B cell (primary cell): ENCODE results near the gene UBE2R2. TPM values are rescaled to one million over a fixed set of nuclear protein-coding genes. Genes with fewer than 3 reads are reported as not detected.
"Not testable (repeated sequence)": the region's sequence is repeated elsewhere in the genome, so short reads cannot be mapped to it uniquely, and the experiment has no call there.

Experiments used
- ATAC-seq: fragments of 200-7000 bp; cut with Tn5 transposase; one replicate; pipeline ENCODE4 v1.10.0; 2021; ENCODE audit warnings: low read depth, mild to moderate bottlenecking, moderate number of reproducible peaks, moderate library complexity
- CTCF ChIA-PET: fragments of 350-600 bp; sonication (Branson Sonifier 250); formaldehyde crosslinking; loops from one replicate; lab custom pipeline; 2021; ENCODE audit warnings: antibody characterized with exemption, inconsistent platforms; lab: Charles Lee
- POLR2A ChIA-PET: fragments of 350-600 bp; sonication (Branson Sonifier 250); formaldehyde crosslinking; loops from one replicate; lab custom pipeline; 2021; ENCODE audit warnings: antibody characterized with exemption; lab: Charles Lee
- DNase-seq: peaks from one replicate; pipeline ENCODE4 v3.0.0; 2013
- H2AFZ ChIP-seq: 2 replicates; pipeline ENCODE4 v1.6.1; 2012; ENCODE audit warnings: mild to moderate bottlenecking, low read depth, low read length; ENCODE audit not compliant: insufficient read depth, poor library complexity, severe bottlenecking
- H3K27ac ChIP-seq, 2 donors: 1 replicate in 1 of 2; 2 replicates in 1 of 2; pipeline ENCODE4 v1.5.1; 2012 to 2013; ENCODE audit warnings: low read length in 2 of 2, mild to moderate bottlenecking in 2 of 2, moderate library complexity in 1 of 2
- H3K27me3 ChIP-seq, 4 experiments: fragments of 200-600 bp in 1 of 4; sonication (generic) in 1 of 4; replicated peaks in 1 of 4; 1 replicate in 2 of 4; 2 replicates in 2 of 4; pipeline versions ENCODE4 v1.6.1 to v1.7.0; 2013 to 2016; ENCODE audit warnings: low read length in 3 of 4, mild to moderate bottlenecking in 2 of 4, mixed read lengths in 1 of 4, moderate library complexity in 1 of 4; ENCODE audit not compliant: insufficient read depth in 4 of 4, control insufficient read depth in 3 of 4; ENCODE audit errors: control extremely low read depth in 1 of 4
- H3K36me3 ChIP-seq, 2 experiments: replicated peaks in 1 of 2; 1 replicate in 1 of 2; 2 replicates in 1 of 2; pipeline versions ENCODE4 v1.6.1 to v1.7.1; 2013; ENCODE audit warnings: low read length in 1 of 2; ENCODE audit not compliant: insufficient read depth in 2 of 2, control insufficient read depth in 1 of 2; ENCODE audit errors: control extremely low read depth in 1 of 2, extremely low read depth in 1 of 2
- H3K4me1 ChIP-seq, 2 donors: fragments of 200-600 bp in 1 of 2; sonication (generic) in 1 of 2; 1 replicate in 1 of 2; 2 replicates in 1 of 2; pipeline versions ENCODE4 v1.5.1 to v1.6.1; 2013 to 2017; ENCODE audit warnings: low read length in 2 of 2; ENCODE audit not compliant: control insufficient read depth in 2 of 2, insufficient read depth in 2 of 2
- H3K4me2 ChIP-seq: replicated peaks from 2 replicates; pipeline ENCODE3; 2012; ENCODE audit warnings: mild to moderate bottlenecking, low read depth, low read length; ENCODE audit not compliant: poor library complexity, severe bottlenecking
- H3K4me3 ChIP-seq, 5 experiments: fragments of 200-600 bp in 1 of 5; sonication (generic) in 1 of 5; 1 replicate in 3 of 5; 2 replicates in 2 of 5; pipeline versions ENCODE4 v1.5.1 to v1.7.0; 2011 to 2016; ENCODE audit warnings: low read length in 4 of 5, mild to moderate bottlenecking in 4 of 5, low read depth in 2 of 5, control low read depth in 1 of 5, moderate library complexity in 1 of 5; ENCODE audit not compliant: insufficient read depth in 1 of 5; ENCODE audit errors: control extremely low read depth in 1 of 5, extremely low read depth in 1 of 5
- H3K79me2 ChIP-seq: fragments of 200-600 bp; sonication (generic); one replicate; pipeline ENCODE4 v1.6.0; 2016; ENCODE audit warnings: low read length; ENCODE audit not compliant: control insufficient read depth, insufficient read depth
- H3K9ac ChIP-seq: fragments of 200-600 bp; sonication (generic); 2 replicates; pipeline ENCODE4 v1.6.1; 2017; ENCODE audit warnings: mild to moderate bottlenecking, low read length, moderate library complexity
- H3K9me3 ChIP-seq, 3 donors: one replicate each; pipeline versions ENCODE4 v1.6.1 to v1.7.1; 2013; ENCODE audit warnings: low read length in 2 of 3; ENCODE audit not compliant: control insufficient read depth in 2 of 3, insufficient read depth in 1 of 3; ENCODE audit errors: control extremely low read depth in 1 of 3
- H4K20me1 ChIP-seq: 2 replicates; pipeline ENCODE4 v1.6.0; 2012; ENCODE audit warnings: mild to moderate bottlenecking, low read length; ENCODE audit not compliant: insufficient read depth, control insufficient read depth, poor library complexity, severe bottlenecking
- H3K27ac Mint-ChIP-seq: one replicate; pipeline ENCODE4 v1.8.0; 2021; ENCODE audit warnings: mixed read lengths
- H3K27me3 Mint-ChIP-seq: one replicate; pipeline ENCODE4 v1.8.0; 2021; ENCODE audit warnings: mixed read lengths
- H3K4me1 Mint-ChIP-seq: one replicate; pipeline ENCODE4 v1.8.0; 2021; ENCODE audit warnings: mixed read lengths
- H3K4me3 Mint-ChIP-seq: one replicate; pipeline ENCODE4 v1.8.0; 2021; ENCODE audit warnings: mixed read lengths
- H3K9me3 Mint-ChIP-seq: one replicate; pipeline ENCODE4 v1.8.0; 2022; ENCODE audit warnings: mixed read lengths; ENCODE audit not compliant: insufficient read depth
- EZH2 ChIP-seq: IDR thresholded peaks from 2 replicates; pipeline ENCODE4 v1.6.1; 2012; ENCODE audit warnings: borderline replicate concordance, low read depth, mild to moderate bottlenecking, moderate library complexity, low read length; ENCODE audit not compliant: insufficient read depth, poor library complexity, severe bottlenecking
- WGBS: methylation state at CpG from one replicate; pipeline ENCODE4 v1.1.5; 2013; ENCODE audit warnings: missing lambda C conversion rate; ENCODE audit not compliant: insufficient coverage; 5-methylcytosine and 5-hydroxymethylcytosine counted together
- intact Hi-C: fragments of 100-400 bp; cut with micrococcal nuclease; formaldehyde crosslinking; loops from one replicate; pipeline ENCODE4 v1.10.0; 2022
- polyA plus RNA-seq: library from polyadenylated mRNA; depleted of rRNA; stranded (reverse); fragments of >200 nt; gene quantifications from 2 replicates; pipeline ENCODE4 v1.2.3, GENCODE V29; 2012
- total RNA-seq, 2 donors: library from RNA; stranded (reverse); fragments of 120-200 nt in 1 of 2; gene quantifications; 1 replicate in 1 of 2; 2 replicates in 1 of 2; pipeline versions ENCODE4 v1.2.3 to v1.2.4, GENCODE V29; 2013 to 2022
- TF ChIP-seq, protein P1 (sequence below): fragments of 200-600 bp; IDR thresholded peaks from one replicate; pipeline ENCODE4 v1.8.0; 2022; ENCODE audit warnings: antibody characterized with exemption, mild to moderate bottlenecking

Gene UBE2R2
- total and polyA plus RNA-seq, 2 donors (not counting 1 experiment from before 2014, with no cell fraction given) = 18.9 to 48.8 TPM

DNA sequence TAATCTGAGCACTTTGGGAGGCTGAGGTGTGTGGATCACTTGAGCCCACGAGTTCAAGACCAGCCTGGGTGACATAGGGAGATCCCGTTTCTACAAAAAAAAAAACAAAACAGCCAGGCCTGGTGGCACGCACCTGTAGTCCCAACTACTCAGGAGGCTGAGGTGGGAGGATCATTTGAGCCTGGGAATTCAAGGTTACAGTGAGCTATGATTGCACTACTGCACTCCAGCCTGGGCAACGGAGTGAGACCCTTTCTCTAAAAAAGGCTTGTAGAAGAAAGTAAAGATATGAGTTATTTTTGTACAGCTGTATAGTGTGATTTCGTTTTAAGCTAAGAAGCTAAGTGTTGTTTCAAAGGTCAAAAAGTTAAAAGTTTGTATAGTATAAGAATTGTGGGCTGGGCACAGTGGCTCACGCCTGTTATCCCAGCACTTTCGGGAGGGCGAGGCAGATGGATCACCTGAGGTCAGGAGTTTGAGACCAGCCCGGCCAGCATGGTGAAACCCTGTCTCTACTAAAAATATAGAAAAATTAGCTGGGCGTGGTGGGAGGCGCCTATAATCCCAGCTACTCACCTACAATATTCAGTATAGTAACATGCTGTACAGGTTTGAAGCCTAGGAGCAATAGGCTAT is 18.8 kb downstream of the UBE2R2 start:
- Histone ChIP-seq H3K4me3 (no peak overlapping the region), H3K27me3 (no peaks in the 10 kb centered on the region), H3K36me3 (no peaks in the 10 kb centered on the region), H3K9me3 (no peaks in the 10 kb centered on the region), H3K9ac (no peak overlapping the region), H3K4me2 (no peak overlapping the region), H4K20me1 (peaks cover 72% of the 10 kb centered on the region), H3K4me1 (peaks cover 16 to 19% of the 10 kb centered on the region in 2 donors), H3K27ac (no peak overlapping the region), H3K79me2 (peaks cover 88% of the 10 kb centered on the region), H2AFZ (no peak overlapping the region)
- ATAC-seq = no peak
- TF ChIP-seq, protein P1, sequence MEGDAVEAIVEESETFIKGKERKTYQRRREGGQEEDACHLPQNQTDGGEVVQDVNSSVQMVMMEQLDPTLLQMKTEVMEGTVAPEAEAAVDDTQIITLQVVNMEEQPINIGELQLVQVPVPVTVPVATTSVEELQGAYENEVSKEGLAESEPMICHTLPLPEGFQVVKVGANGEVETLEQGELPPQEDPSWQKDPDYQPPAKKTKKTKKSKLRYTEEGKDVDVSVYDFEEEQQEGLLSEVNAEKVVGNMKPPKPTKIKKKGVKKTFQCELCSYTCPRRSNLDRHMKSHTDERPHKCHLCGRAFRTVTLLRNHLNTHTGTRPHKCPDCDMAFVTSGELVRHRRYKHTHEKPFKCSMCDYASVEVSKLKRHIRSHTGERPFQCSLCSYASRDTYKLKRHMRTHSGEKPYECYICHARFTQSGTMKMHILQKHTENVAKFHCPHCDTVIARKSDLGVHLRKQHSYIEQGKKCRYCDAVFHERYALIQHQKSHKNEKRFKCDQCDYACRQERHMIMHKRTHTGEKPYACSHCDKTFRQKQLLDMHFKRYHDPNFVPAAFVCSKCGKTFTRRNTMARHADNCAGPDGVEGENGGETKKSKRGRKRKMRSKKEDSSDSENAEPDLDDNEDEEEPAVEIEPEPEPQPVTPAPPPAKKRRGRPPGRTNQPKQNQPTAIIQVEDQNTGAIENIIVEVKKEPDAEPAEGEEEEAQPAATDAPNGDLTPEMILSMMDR = no peak
- TF ChIP-seq EZH2 = no peak
- Mint-ChIP-seq H3K4me1 (peaks cover 46% of the 10 kb centered on the region), H3K9me3 (no peaks in the 10 kb centered on the region), H3K27me3 (no peaks in the 10 kb centered on the region), H3K27ac (no peak overlapping the region), H3K4me3 (no peak overlapping the region)
- intact Hi-C loops = no loop called here
- WGBS = 76% methylated on average over 3 of the region's 11 CpGs
- no peak for DNase-seq
- ChIA-PET POLR2A (no interaction called here), CTCF (interaction anchor here (3.6 kb wide), 1 partner anchor 17 kb away, joined by 12 read pairs; no protein-coding TSS in a partner anchor)

DNA sequence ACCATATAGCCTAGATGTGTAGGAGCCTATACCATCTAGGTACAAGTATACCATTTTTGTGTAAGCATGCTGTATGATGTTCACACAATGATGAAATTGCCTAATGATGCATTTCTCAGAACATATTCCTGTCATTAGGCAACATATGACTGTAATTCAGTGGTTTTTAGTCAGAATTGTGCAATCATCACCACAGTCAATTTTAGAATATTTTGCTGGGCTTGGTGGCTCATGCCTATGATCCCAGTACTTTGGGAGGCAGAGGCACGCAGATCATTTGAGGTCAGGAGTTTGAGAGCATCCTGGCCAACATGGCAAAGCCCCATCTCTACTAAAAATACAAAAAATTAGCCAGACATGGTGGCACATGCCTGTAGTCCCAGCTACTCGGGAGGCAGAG is 19.3 kb downstream of the UBE2R2 start:
- H3K4me1 ChIP-seq = peaks cover 16 to 19% of the 10 kb centered on the region in 2 donors
- H3K36me3 ChIP-seq, H3K4me3 Mint-ChIP-seq, H2AFZ ChIP-seq, H3K9ac ChIP-seq, H3K9me3 Mint-ChIP-seq, H3K4me2 ChIP-seq, H3K27ac ChIP-seq, DNase-seq, H3K27me3 Mint-ChIP-seq, H3K27ac Mint-ChIP-seq, H3K9me3 ChIP-seq, ATAC-seq, intact Hi-C loops, H3K27me3 ChIP-seq, POLR2A ChIA-PET, H3K4me3 ChIP-seq: not testable (repeated sequence)
- CTCF ChIA-PET = interaction anchor here (0.8 to 3.6 kb wide), 2 partner anchors 16 to 18 kb away, joined by 3 to 12 read pairs; no protein-coding TSS in a partner anchor
- peaks cover 47% of the 10 kb centered on the region for H3K4me1 Mint-ChIP-seq
- WGBS = no CpG with 5 or more reads among the region's 2 CpGs
- H3K79me2 ChIP-seq = peaks cover 88% of the 10 kb centered on the region
- peaks cover 70% of the 10 kb centered on the region for H4K20me1 ChIP-seq
